ENCODE data around the gene FUT3. TPM values are rescaled to one million over a fixed set of nuclear protein-coding genes. Genes with fewer than 3 reads are reported as not detected.

The FUT3 gene
- total and polyA plus RNA-seq, 9 of the 15 experiments (the other 6 are each of a cell fraction or from before 2014, with no cell fraction given), result 0.09 TPM; not detected in 8

DNA sequence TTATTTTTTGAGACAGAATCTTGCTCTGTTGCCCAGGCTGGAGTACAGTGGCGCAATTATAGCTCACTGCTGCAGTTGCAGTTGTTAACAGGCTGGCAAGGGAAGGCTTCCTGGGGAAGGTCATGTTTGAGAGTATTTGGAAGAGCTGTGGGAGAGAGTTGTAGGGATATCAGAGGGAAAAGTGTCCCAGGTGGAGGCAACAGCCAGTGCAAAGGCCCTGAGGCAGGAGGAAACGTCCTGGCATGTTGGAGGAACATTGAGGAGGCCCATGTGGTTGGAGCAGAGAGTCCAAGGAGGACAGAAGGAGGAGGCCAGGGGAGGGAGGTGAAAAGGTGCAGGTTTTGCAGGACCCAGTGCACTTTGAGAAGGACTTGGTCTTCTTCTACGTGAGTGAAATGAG is 58.1 kb downstream of the FUT3 start (continued):
- TF ChIP-seq, protein P1, sequence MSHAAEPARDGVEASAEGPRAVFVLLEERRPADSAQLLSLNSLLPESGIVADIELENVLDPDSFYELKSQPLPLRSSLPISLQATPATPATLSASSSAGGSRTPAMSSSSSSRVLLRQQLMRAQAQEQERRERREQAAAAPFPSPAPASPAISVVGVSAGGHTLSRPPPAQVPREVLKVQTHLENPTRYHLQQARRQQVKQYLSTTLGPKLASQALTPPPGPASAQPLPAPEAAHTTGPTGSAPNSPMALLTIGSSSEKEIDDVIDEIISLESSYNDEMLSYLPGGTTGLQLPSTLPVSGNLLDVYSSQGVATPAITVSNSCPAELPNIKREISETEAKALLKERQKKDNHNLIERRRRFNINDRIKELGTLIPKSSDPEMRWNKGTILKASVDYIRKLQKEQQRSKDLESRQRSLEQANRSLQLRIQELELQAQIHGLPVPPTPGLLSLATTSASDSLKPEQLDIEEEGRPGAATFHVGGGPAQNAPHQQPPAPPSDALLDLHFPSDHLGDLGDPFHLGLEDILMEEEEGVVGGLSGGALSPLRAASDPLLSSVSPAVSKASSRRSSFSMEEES (CRISPR knock-in tag; IDR thresholded peaks at IDR 0.05), result no peak
- TF ChIP-seq SMARCA5 (IDR thresholded peaks at IDR 0.05), result peak; percentile 83
- peak; percentile 88 for TF ChIP-seq BCOR (IDR thresholded peaks at IDR 0.05)
- TF ChIP-seq ZNF263 (CRISPR knock-in tag; IDR thresholded peaks at IDR 0.05; ENCODE audit: borderline replicate concordance), result no peak
- TF ChIP-seq, protein P2, sequence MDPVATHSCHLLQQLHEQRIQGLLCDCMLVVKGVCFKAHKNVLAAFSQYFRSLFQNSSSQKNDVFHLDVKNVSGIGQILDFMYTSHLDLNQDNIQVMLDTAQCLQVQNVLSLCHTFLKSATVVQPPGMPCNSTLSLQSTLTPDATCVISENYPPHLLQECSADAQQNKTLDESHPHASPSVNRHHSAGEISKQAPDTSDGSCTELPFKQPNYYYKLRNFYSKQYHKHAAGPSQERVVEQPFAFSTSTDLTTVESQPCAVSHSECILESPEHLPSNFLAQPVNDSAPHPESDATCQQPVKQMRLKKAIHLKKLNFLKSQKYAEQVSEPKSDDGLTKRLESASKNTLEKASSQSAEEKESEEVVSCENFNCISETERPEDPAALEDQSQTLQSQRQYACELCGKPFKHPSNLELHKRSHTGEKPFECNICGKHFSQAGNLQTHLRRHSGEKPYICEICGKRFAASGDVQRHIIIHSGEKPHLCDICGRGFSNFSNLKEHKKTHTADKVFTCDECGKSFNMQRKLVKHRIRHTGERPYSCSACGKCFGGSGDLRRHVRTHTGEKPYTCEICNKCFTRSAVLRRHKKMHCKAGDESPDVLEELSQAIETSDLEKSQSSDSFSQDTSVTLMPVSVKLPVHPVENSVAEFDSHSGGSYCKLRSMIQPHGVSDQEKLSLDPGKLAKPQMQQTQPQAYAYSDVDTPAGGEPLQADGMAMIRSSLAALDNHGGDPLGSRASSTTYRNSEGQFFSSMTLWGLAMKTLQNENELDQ (CRISPR knock-in tag; IDR thresholded peaks at IDR 0.05; ENCODE audit: borderline replicate concordance), result no peak
- no peak for TF ChIP-seq DDX20 (tag; IDR thresholded peaks at IDR 0.05; ENCODE audit: low read depth)

Other genes starting within 250 kb of the FUT3 start
Only the 7 nearest of the 16 such genes appear.
- 102 and 107 TPM in 2 replicates for gene DUS3L, start 60.3 kb downstream of the FUT3 start, total RNA-seq (2014; rRNA removed)
- 19.0 and 19.5 TPM in 2 replicates for gene DUS3L, start 60.3 kb downstream of the FUT3 start, total RNA-seq (2014; rRNA removed; fragmentation: Illumina TruSeq; extraction: Trizol)
- gene DUS3L, start 60.3 kb downstream of the FUT3 start, total RNA-seq (2015; rRNA removed; fragmentation: Illumina TruSeq; extraction: Trizol), result 77.5 and 86.8 TPM in 2 replicates
- gene DUS3L, start 60.3 kb downstream of the FUT3 start, total RNA-seq (2021), result 97.0 and 102 TPM in 2 replicates
- 27.3 and 37.0 TPM in 2 replicates for gene DUS3L, start 60.3 kb downstream of the FUT3 start, polyA plus RNA-seq (2011; rRNA removed)
- 81.0 and 83.7 TPM in 2 replicates for gene DUS3L, start 60.3 kb downstream of the FUT3 start, polyA plus RNA-seq (2014; fragmentation: Illumina TruSeq; extraction: Trizol)
- 1 to 10 TPM; 1.7 to 2.1 TPM for gene DUS3L, start 60.3 kb downstream of the FUT3 start, polyA plus RNA-seq (2014; fragmentation: Nextera tagmentation; extraction: Ambion mirVana)
- 80.7 and 87.8 TPM in 2 replicates for gene DUS3L, start 60.3 kb downstream of the FUT3 start, polyA plus RNA-seq (2014; rRNA removed)
- 7.3 and 8.1 TPM in 2 replicates for gene NRTN, start 46.4 kb downstream of the FUT3 start, total RNA-seq (2014; rRNA removed)
- 0.62 and 0.70 TPM in 2 replicates for gene NRTN, start 46.4 kb downstream of the FUT3 start, total RNA-seq (2014; rRNA removed; fragmentation: Illumina TruSeq; extraction: Trizol)
- 1.6 TPM in 2 replicates for gene NRTN, start 46.4 kb downstream of the FUT3 start, total RNA-seq (2015; rRNA removed; fragmentation: Illumina TruSeq; extraction: Trizol)
- gene NRTN, start 46.4 kb downstream of the FUT3 start, total RNA-seq (2021), result 5.3 and 7.8 TPM in 2 replicates
- 1.1 and 2.2 TPM in 2 replicates for gene NRTN, start 46.4 kb downstream of the FUT3 start, polyA plus RNA-seq (2011; rRNA removed)
- gene NRTN, start 46.4 kb downstream of the FUT3 start, polyA plus RNA-seq (2014; fragmentation: Illumina TruSeq; extraction: Trizol), result 1.6 and 3.3 TPM in 2 replicates
- not detected for gene NRTN, start 46.4 kb downstream of the FUT3 start, polyA plus RNA-seq (2014; fragmentation: Nextera tagmentation; extraction: Ambion mirVana)
- gene NRTN, start 46.4 kb downstream of the FUT3 start, polyA plus RNA-seq (2014; rRNA removed), result 2.4 and 4.0 TPM in 2 replicates
- gene FUT6, start 11.7 kb downstream of the FUT3 start, total RNA-seq (2014; rRNA removed), result not detected in 2 replicates
- gene FUT6, start 11.7 kb downstream of the FUT3 start, total RNA-seq (2014; rRNA removed; fragmentation: Illumina TruSeq; extraction: Trizol), result not detected in 2 replicates
- not detected in 2 replicates for gene FUT6, start 11.7 kb downstream of the FUT3 start, total RNA-seq (2015; rRNA removed; fragmentation: Illumina TruSeq; extraction: Trizol)
- not detected in 2 replicates for gene FUT6, start 11.7 kb downstream of the FUT3 start, total RNA-seq (2021)
- gene FUT6, start 11.7 kb downstream of the FUT3 start, polyA plus RNA-seq (2011; rRNA removed), result not detected in 2 replicates
- gene FUT6, start 11.7 kb downstream of the FUT3 start, polyA plus RNA-seq (2014; fragmentation: Illumina TruSeq; extraction: Trizol), result not detected in 2 replicates
- under 1 TPM in 1 of 2 experiments, not detected in 1; 0.04 TPM for gene FUT6, start 11.7 kb downstream of the FUT3 start, polyA plus RNA-seq (2014; fragmentation: Nextera tagmentation; extraction: Ambion mirVana)
- not detected in 2 replicates for gene FUT6, start 11.7 kb downstream of the FUT3 start, polyA plus RNA-seq (2014; rRNA removed)
- gene FUT5, start 19.1 kb upstream of the FUT3 start, total RNA-seq (2014; rRNA removed), result not detected in 2 replicates
- not detected in 2 replicates for gene FUT5, start 19.1 kb upstream of the FUT3 start, total RNA-seq (2014; rRNA removed; fragmentation: Illumina TruSeq; extraction: Trizol)
- gene FUT5, start 19.1 kb upstream of the FUT3 start, total RNA-seq (2015; rRNA removed; fragmentation: Illumina TruSeq; extraction: Trizol), result not detected in 2 replicates
- not detected in 2 replicates for gene FUT5, start 19.1 kb upstream of the FUT3 start, total RNA-seq (2021)
- gene FUT5, start 19.1 kb upstream of the FUT3 start, polyA plus RNA-seq (2011; rRNA removed), result not detected in 2 replicates
- not detected in 2 replicates for gene FUT5, start 19.1 kb upstream of the FUT3 start, polyA plus RNA-seq (2014; fragmentation: Illumina TruSeq; extraction: Trizol)
- gene FUT5, start 19.1 kb upstream of the FUT3 start, polyA plus RNA-seq (2014; fragmentation: Nextera tagmentation; extraction: Ambion mirVana), result not detected
- not detected in 2 replicates for gene FUT5, start 19.1 kb upstream of the FUT3 start, polyA plus RNA-seq (2014; rRNA removed)
- gene NDUFA11, start 52.3 kb upstream of the FUT3 start, total RNA-seq (2014; rRNA removed), result 367 and 490 TPM in 2 replicates
- 42.7 and 63.3 TPM in 2 replicates for gene NDUFA11, start 52.3 kb upstream of the FUT3 start, total RNA-seq (2014; rRNA removed; fragmentation: Illumina TruSeq; extraction: Trizol)
- gene NDUFA11, start 52.3 kb upstream of the FUT3 start, total RNA-seq (2015; rRNA removed; fragmentation: Illumina TruSeq; extraction: Trizol), result 268 and 274 TPM in 2 replicates
- 335 and 348 TPM in 2 replicates for gene NDUFA11, start 52.3 kb upstream of the FUT3 start, total RNA-seq (2021)
- gene NDUFA11, start 52.3 kb upstream of the FUT3 start, polyA plus RNA-seq (2011; rRNA removed), result 84.9 and 133 TPM in 2 replicates
- 307 and 475 TPM in 2 replicates for gene NDUFA11, start 52.3 kb upstream of the FUT3 start, polyA plus RNA-seq (2014; fragmentation: Illumina TruSeq; extraction: Trizol)
- 100 to 1,000 TPM; 212 to 249 TPM for gene NDUFA11, start 52.3 kb upstream of the FUT3 start, polyA plus RNA-seq (2014; fragmentation: Nextera tagmentation; extraction: Ambion mirVana)
- 321 and 486 TPM in 2 replicates for gene NDUFA11, start 52.3 kb upstream of the FUT3 start, polyA plus RNA-seq (2014; rRNA removed)
- 1.9 and 3.1 TPM in 2 replicates for gene VMAC, start 53.4 kb upstream of the FUT3 start, total RNA-seq (2014; rRNA removed)
- gene VMAC, start 53.4 kb upstream of the FUT3 start, total RNA-seq (2014; rRNA removed; fragmentation: Illumina TruSeq; extraction: Trizol), result 0.89 and 1.1 TPM in 2 replicates
- 0.76 and 1.1 TPM in 2 replicates for gene VMAC, start 53.4 kb upstream of the FUT3 start, total RNA-seq (2015; rRNA removed; fragmentation: Illumina TruSeq; extraction: Trizol)
- gene VMAC, start 53.4 kb upstream of the FUT3 start, total RNA-seq (2021), result 2.1 and 2.3 TPM in 2 replicates
- gene VMAC, start 53.4 kb upstream of the FUT3 start, polyA plus RNA-seq (2011; rRNA removed), result 1.0 and 1.9 TPM in 2 replicates
- 0.86 and 1.3 TPM in 2 replicates for gene VMAC, start 53.4 kb upstream of the FUT3 start, polyA plus RNA-seq (2014; fragmentation: Illumina TruSeq; extraction: Trizol)
- gene VMAC, start 53.4 kb upstream of the FUT3 start, polyA plus RNA-seq (2014; fragmentation: Nextera tagmentation; extraction: Ambion mirVana), result under 1 TPM; 0.03 to 0.06 TPM
- 1.9 and 3.4 TPM in 2 replicates for gene VMAC, start 53.4 kb upstream of the FUT3 start, polyA plus RNA-seq (2014; rRNA removed)
- gene CAPS, start 62.8 kb upstream of the FUT3 start, total RNA-seq (2014; rRNA removed), result 2.4 and 4.0 TPM in 2 replicates
- gene CAPS, start 62.8 kb upstream of the FUT3 start, total RNA-seq (2014; rRNA removed; fragmentation: Illumina TruSeq; extraction: Trizol), result 0.61 and 0.62 TPM in 2 replicates
- 0.91 and 1.7 TPM in 2 replicates for gene CAPS, start 62.8 kb upstream of the FUT3 start, total RNA-seq (2015; rRNA removed; fragmentation: Illumina TruSeq; extraction: Trizol)
- 1.7 and 2.2 TPM in 2 replicates for gene CAPS, start 62.8 kb upstream of the FUT3 start, total RNA-seq (2021)
- gene CAPS, start 62.8 kb upstream of the FUT3 start, polyA plus RNA-seq (2011; rRNA removed), result 1.0 and 2.4 TPM in 2 replicates
- 0.59 and 1.0 TPM in 2 replicates for gene CAPS, start 62.8 kb upstream of the FUT3 start, polyA plus RNA-seq (2014; fragmentation: Illumina TruSeq; extraction: Trizol)
- gene CAPS, start 62.8 kb upstream of the FUT3 start, polyA plus RNA-seq (2014; fragmentation: Nextera tagmentation; extraction: Ambion mirVana), result under 1 TPM; 0.15 TPM
- 2.7 and 3.1 TPM in 2 replicates for gene CAPS, start 62.8 kb upstream of the FUT3 start, polyA plus RNA-seq (2014; rRNA removed)

All from K562 (cell line).